Uterus (tissue), 2 donors: ENCODE measurements around the gene ULK4.

Experiments used
- CTCF ChIP-seq, 4 experiments: fragments of 200-600 bp in 2 of 4; fragments of 450-650 bp in 2 of 4; sonication (generic) in 2 of 4; IDR thresholded peaks; one replicate each; pipeline ENCODE4 v1.5.1; 2016 to 2019; ENCODE audit warnings: antibody characterized with exemption in 4 of 4, mild to moderate bottlenecking in 2 of 4, moderate library complexity in 1 of 4
- POLR2A ChIP-seq, 2 donors: fragments of 450-650 bp; IDR thresholded peaks; one replicate each; pipeline ENCODE4 v1.6.1; 2016; ENCODE audit warnings: antibody characterized with exemption in 2 of 2, mild to moderate bottlenecking in 1 of 2, moderate library complexity in 1 of 2

- TF ChIP-seq POLR2A (IDR thresholded peaks at IDR 0.05) = no peak
- no peak for TF ChIP-seq CTCF (IDR thresholded peaks at IDR 0.05)
Observed at GRCh38 chr3:41900265-41900664, 61.6 kb downstream of the ULK4 start.
